AG20443 (cell line): Measurements from ENCODE around the gene CLVS2.

Source experiments
- DNase-seq: peaks from one replicate; pipeline ENCODE4 v3.0.0; 2012; ENCODE audit warnings: low spot score, mixed read lengths

The CLVS2 gene

GRCh38 chr6:123024976-123025375 lies 28.9 kb downstream of the CLVS2 start:
- DNase-seq, result no peak

GRCh38 chr6:123027408-123027807 lies 31.4 kb downstream of the CLVS2 start:
- no peak for DNase-seq

GRCh38 chr6:123028263-123028662 lies 32.2 kb downstream of the CLVS2 start:
- no peak for DNase-seq

- DNase-seq, result no peak
Observed at GRCh38 chr6:123030282-123030681, 34.2 kb downstream of the CLVS2 start.

- DNase-seq, result no peak
Observed at GRCh38 chr6:123036648-123037047, 40.6 kb downstream of the CLVS2 start.

GRCh38 chr6:123039431-123039830 lies 43.4 kb downstream of the CLVS2 start:
- no peak for DNase-seq

GRCh38 chr6:123042401-123042800 lies 46.4 kb downstream of the CLVS2 start:
- no peak for DNase-seq

GRCh38 chr6:123044341-123044860 lies 48.4 kb downstream of the CLVS2 start:
- DNase-seq, result no peak

GRCh38 chr6:123053602-123054225 lies 57.7 kb downstream of the CLVS2 start:
- no peak for DNase-seq

- DNase-seq, result no peak
Observed at GRCh38 chr6:123055256-123055655, 59.2 kb downstream of the CLVS2 start.

GRCh38 chr6:123062670-123063069 lies 66.6 kb downstream of the CLVS2 start:
- no peak for DNase-seq

- no peak for DNase-seq
Observed at GRCh38 chr6:123064038-123064437, 68.0 kb downstream of the CLVS2 start.

- no peak for DNase-seq
Observed at GRCh38 chr6:123074616-123075015, 78.6 kb downstream of the CLVS2 start.

- DNase-seq, result no peak
Observed at GRCh38 chr6:123085403-123085802, 89.4 kb downstream of the CLVS2 start.

- DNase-seq, result no peak
Observed at GRCh38 chr6:123089226-123089625, 93.2 kb downstream of the CLVS2 start.

GRCh38 chr6:123091091-123091895 lies 95.3 kb downstream of the CLVS2 start:
- no peak for DNase-seq

GRCh38 chr6:123091896-123092271 lies 95.8 kb downstream of the CLVS2 start:
- no peak for DNase-seq

GRCh38 chr6:123094795-123095194 lies 98.8 kb downstream of the CLVS2 start:
- no peak for DNase-seq

GRCh38 chr6:123105561-123105960 lies 109.5 kb downstream of the CLVS2 start:
- DNase-seq, result no peak

GRCh38 chr6:123116370-123116769 lies 120.3 kb downstream of the CLVS2 start:
- DNase-seq, result no peak

GRCh38 chr6:123117145-123117908 lies 121.3 kb downstream of the CLVS2 start:
- no peak for DNase-seq

- no peak for DNase-seq
Observed at GRCh38 chr6:123118811-123119210, 122.8 kb downstream of the CLVS2 start.
